ENCODE data around the gene CDH4.

DNA sequence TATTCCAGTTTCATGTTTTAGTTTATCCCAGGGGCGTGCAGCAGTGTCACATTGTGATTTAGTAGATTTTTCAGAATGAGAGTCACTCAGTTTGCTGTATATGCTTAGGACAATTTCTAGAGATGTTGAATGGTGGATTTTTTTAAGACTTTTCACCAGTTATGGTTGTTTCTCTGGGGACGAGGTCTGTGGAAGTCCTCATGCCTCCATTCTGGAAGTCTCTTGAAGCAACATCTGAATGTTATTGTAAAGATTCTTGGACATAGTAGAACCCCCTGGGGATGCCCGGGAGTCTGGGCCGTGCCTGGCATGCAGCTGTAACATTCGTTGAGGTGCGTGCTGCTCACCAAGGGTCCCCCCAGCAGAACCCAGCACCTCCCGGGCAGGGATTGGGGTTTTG lies 341.5 kb downstream of the CDH4 start:
- TF ChIP-seq, protein P1, sequence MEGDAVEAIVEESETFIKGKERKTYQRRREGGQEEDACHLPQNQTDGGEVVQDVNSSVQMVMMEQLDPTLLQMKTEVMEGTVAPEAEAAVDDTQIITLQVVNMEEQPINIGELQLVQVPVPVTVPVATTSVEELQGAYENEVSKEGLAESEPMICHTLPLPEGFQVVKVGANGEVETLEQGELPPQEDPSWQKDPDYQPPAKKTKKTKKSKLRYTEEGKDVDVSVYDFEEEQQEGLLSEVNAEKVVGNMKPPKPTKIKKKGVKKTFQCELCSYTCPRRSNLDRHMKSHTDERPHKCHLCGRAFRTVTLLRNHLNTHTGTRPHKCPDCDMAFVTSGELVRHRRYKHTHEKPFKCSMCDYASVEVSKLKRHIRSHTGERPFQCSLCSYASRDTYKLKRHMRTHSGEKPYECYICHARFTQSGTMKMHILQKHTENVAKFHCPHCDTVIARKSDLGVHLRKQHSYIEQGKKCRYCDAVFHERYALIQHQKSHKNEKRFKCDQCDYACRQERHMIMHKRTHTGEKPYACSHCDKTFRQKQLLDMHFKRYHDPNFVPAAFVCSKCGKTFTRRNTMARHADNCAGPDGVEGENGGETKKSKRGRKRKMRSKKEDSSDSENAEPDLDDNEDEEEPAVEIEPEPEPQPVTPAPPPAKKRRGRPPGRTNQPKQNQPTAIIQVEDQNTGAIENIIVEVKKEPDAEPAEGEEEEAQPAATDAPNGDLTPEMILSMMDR (conservative IDR thresholded peaks at IDR 0.05), result no peak
- TF ChIP-seq EZH2 (IDR thresholded peaks at IDR 0.05; ENCODE audit: low read depth), result no peak
